ENCODE measurements around the gene LOXL1.
"Not testable (repeated sequence)": the region's sequence is repeated elsewhere in the genome, so short reads cannot be mapped to it uniquely, and the experiment has no call there.

LOXL1 gene

DNA sequence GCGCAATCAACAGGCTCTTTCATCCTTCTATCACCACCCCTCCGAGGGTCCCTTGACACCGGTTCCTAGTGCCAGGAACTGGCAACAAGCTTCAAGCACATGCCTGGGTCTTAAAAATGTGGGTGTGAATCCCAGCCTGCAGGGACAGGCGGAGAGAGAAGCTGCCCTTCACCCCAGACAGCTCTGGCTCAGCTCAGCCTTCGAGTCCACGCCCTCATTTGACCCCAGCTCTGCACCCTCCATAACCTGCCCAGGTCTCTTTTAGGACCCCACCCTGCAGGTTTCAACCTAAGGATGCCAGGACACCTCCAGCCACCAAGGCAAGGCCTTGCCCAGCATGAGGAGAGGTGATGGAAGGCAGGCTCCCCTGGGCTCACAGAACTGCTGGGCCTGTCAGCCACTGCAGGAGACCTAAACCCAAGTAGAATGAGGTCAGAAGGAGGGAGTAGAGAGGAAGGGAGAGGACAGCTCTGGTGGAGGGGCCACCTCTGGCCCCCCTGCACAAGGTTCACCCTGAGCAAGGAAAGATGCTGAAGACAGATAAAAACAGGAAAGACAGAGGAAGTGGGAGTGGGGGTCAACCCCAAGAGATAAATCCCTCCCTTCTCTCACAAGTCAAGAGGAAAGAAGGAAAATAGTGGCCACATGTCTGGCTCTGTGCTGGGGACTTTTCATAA, 2.6 kb upstream of the LOXL1 start:
- no peak for DNase-seq

DNA sequence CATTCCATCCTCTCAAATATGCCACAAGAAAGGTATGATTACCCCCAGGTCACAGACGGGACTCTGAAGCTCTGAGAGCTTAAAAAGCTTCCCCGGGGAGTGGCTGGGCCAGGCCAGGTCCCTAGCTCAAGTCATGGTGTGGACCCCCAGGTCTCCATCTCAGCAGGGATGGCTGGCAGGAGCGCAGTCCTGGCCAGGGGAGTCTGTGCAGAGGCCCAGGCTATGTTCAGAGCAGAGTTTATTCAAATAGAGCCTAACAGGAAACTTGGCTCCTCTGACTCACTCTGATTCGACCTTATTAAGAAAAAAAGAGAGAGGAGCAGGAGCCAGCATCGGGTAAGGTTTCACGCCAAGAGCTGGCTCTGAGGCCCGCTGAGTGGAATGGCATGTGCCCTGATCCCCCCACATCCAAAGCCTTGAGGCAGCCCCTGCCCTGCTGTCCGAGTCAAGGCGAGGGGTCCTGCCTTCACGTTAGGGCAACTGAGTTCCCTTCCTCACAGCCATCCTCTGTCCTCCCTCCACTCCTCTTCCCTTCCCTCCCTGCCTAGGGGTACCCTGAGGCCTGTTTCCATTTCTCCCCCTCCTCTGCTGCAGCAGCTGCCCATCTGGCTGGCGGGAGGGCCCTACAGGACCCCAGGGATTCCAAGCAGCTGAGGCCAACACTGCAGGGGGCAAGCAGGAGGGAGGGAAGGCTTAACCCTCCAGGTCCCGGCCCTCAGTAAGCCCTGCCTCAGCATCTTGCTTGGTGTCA, 1.9 kb upstream of the LOXL1 start:
- peak; percentile 59 for DNase-seq

DNA sequence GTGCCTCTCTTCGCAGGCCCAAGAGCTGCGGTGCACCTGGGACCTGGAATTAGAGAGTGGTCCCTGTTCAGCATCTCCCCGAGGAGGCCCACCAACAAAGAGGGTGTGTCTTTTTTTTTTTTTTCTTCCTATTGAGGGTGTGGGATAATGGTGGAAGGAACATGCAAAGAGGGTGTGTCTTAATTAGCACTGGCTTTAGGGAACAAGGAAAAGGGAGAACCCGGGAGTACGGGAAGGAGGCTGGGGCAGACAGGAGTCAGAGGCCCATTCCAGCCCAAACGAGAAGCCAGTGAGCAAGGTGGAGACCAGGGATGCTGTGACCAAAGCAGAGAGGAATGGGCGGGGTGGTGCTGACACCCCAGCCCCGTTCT, 429 bp upstream of the LOXL1 start:
- DNase-seq, result no peak

DNA sequence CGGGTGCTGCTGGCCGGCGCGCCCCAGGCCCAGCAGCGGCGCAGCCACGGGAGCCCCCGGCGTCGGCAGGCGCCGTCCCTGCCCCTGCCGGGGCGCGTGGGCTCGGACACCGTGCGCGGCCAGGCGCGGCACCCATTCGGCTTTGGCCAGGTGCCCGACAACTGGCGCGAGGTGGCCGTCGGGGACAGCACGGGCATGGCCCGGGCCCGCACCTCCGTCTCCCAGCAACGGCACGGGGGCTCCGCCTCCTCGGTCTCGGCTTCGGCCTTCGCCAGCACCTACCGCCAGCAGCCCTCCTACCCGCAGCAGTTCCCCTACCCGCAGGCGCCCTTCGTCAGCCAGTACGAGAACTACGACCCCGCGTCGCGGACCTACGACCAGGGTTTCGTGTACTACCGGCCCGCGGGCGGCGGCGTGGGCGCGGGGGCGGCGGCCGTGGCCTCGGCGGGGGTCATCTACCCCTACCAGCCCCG, 777 bp downstream of the LOXL1 start:
- DNase-seq, result peak; percentile 56

DNA sequence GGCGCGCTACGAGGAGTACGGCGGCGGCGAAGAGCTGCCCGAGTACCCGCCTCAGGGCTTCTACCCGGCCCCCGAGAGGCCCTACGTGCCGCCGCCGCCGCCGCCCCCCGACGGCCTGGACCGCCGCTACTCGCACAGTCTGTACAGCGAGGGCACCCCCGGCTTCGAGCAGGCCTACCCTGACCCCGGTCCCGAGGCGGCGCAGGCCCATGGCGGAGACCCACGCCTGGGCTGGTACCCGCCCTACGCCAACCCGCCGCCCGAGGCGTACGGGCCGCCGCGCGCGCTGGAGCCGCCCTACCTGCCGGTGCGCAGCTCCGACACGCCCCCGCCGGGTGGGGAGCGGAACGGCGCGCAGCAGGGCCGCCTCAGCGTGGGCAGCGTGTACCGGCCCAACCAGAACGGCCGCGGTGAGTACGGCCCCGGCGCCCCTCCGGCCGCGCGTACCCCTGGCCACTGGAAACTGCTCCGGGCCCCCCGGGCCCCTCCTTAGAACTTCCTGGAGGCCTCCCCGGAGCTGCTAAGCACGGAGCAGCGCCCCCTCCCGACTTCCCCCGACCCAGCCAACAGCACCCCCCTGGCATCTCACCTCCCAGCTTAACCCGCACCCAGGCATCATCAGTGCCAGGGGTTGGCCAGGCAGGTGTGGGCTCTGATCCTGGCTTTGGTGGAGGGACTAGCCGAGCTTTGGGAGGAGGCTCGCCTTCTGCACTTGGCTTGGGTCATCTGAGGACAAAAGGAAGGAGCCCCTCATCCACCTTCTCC, 1.4 kb downstream of the LOXL1 start:
- DNase-seq, result peak; percentile 73

DNA sequence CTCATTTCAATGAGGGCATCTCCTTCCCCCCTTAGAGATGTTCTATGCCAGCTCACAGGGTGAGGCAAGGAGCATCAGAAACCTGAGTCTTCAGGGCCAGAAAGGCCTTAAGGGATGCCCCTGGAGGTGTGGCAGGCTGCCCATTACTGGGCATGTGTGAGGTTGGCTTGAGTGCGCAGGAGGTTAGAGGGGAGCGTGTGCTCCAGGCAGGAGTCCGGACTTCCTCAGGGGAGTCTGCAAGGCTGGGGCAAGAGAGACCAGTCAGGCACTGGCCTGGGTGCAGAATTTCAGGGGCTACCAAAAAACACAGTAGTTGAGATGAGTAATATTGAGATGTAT, 1.9 kb downstream of the LOXL1 start:
- DNase-seq, result peak; percentile 30

DNA sequence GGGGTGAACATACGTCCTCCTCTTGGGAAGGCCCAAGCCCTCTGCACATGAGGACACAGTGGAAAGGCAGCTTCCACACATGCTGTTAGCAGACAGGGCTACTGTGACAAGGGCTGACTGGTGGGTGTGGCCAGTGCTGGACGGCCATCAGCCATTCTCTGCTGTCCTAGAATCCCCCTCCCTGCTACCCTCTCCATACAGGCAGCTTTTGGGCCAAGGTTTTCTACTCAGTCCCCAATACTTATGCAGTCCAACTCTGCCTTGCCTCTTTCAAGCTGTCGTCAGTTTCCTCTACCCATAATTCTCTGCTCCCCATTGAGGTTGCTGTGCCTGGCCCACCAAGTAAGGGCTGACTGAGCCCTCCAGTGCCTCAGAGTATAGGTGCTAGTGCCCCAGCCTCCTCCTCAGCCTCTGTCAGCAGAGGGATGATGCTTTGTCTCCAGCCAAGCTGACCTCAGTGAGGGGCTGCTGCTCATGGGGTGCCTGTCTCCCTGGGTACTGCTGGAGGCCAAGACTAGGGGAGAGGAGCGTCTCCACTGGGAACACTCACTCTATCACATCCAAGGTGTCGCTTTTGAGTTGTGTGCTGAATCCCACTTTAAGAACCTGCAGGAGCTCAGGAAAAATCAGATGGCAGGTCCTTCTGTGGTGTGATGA, 2.8 kb downstream of the LOXL1 start:
- no peak for DNase-seq

DNA sequence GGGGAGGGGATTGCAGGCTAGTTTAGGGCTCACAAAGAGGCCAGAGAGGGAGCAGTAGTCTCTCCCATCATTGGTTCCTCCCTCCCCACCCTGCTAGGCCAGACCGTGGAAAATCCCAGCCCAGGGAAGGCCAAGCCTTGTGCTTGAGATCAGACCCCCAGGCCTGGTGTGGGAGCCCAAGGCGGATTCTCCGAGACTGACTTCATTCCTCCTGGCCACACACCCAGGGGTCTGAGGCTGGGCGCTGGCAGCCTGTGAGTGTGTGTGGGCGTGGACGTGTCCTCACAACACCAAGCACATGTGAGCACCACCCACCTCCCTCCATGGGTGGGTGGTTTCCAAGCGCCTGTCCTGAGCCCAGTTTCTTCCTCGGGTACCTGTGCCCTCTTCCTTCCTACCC, 4.1 kb downstream of the LOXL1 start:
- no peak for DNase-seq

DNA sequence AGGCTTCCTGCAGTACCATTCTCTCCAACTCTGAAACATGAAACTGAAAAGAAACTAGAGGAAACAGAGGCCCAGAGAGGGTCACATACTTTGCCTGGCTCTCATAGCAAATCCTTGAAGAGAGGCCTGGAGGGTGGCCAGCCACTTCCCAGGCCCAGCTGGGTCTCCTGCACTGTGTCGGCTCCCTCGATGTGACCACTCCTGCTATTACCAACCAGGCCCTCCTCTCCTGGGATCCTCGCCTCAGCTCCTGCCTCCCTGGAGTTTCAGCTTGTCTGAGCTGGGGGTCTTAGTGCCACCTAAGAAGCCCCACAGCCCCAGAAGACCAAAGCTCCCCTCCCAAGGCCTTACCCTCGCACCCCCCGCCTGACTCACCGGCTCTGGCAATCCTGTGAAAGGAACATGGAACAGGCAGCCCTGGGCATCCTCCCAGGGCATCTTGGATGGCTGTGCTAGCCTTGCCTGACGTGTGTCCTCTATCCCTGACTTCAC, 4.6 kb downstream of the LOXL1 start:
- DNase-seq, result no peak

DNA sequence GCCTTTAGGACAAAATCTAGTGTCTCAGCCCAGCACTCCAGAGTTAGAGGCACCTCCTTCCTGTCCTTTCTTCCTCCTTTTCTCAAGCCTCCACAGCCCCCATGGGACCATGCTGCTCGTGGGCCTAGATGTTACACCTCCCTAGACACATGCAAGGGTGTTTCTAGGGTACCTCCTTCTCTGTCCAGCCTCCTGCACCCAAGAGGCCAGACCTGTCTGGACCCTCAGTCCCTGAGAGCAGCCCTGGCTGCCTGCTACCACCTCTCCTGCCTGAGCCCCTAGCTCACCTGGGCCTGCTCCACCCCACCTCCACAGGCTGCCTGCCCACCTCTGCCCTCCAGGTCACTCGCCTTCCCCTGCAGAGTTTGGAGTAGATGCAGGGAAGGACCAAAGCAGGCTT, 5.2 kb downstream of the LOXL1 start:
- no peak for DNase-seq

DNA sequence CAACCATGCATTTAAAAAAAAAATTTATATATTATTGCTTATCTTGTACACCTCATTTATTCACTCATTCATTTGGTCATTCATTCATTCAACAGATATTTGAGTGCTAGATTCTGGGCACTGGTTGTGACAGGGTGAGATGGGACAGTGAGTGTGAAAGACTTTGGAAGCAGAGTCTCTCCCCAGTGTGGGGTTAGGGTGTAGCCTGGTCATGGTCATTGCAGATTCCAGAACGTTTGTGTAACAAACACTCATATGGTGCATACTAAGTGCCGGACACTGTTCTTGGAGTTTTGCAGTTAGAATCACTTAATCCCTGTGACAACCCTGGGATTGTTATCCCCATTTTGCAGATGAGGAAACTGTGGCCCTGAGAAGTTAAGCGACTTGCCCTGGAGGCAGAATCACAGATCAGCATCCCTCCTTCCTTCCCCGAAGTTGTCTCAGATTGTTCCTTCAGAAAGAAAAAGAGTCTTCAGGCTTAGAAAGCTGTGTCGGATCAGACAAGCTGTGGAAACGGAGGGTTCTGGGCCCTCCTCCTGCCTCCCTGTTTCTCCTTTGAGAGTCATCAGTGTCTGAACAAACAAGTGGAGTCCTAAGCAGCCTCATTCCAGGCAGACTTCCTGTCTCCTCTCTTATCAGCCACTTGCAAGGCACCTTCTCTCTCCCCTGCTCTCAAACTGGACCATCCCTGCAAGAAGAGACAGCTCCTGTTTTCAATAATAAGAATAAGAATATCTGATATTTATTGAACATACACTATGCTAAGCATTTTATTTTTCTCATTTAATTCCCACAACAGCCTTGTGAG, 6.3 kb downstream of the LOXL1 start:
- DNase-seq, result no peak

DNA sequence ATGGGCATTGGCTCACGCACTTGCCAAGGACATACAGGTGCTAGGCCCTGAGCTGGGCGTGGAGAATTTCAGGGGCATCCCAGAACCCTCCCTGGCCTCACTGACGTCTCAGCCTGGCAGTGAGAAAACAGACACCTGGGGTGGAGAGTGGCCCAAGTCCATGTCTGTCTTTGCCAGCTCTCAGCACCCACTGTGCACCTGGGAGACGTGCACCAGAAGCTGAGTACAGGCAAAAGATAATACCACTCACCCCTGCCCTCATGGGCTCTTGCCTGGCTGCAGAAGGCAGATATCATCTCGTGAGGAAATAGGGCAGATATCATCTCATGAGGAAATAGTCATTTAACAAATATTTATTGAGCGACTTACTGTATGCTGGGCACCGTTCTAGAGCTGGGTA, 8.0 kb downstream of the LOXL1 start:
- DNase-seq, result no peak

DNA sequence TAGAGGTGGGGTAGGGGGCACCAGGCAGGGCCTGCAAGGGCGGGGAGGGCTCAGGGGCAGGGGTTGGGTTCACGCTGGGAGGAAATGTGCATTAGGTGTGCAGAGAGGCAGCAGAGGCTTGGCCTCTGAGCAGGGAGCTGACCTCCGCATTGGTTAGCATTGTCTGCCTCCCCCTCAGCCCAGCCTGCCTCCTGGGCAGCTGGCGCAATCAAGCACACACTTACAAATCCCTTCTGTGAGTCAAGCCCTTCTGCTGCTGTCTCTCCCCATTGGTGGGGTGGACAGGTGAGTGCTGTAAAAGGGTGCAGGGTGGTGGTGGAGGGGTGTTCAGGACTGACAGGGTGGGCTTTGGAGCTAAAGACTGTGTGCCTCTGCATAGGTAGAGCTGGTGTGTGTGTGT, 9.3 kb downstream of the LOXL1 start:
- no peak for DNase-seq

DNA sequence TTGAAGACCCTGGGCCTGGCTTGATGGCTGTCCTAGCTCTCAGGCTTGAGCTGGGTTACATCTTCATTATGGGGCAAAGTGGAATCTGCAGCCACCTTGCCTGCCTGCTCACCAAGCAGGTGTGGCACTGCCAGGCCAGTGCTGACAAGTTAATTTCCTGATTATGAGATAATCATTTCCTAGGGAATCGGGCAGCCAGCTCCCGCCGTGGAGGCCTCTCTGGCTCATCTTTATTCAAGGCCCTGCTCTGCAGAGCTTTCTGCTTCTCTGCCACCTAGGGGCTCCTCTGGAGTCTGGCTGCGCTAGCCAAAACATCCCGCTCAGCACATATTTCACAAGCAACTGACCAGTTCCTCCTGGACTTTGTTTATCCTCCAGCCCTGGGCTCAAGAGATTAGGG, 9.9 kb downstream of the LOXL1 start:
- peak; percentile 3 for DNase-seq

DNA sequence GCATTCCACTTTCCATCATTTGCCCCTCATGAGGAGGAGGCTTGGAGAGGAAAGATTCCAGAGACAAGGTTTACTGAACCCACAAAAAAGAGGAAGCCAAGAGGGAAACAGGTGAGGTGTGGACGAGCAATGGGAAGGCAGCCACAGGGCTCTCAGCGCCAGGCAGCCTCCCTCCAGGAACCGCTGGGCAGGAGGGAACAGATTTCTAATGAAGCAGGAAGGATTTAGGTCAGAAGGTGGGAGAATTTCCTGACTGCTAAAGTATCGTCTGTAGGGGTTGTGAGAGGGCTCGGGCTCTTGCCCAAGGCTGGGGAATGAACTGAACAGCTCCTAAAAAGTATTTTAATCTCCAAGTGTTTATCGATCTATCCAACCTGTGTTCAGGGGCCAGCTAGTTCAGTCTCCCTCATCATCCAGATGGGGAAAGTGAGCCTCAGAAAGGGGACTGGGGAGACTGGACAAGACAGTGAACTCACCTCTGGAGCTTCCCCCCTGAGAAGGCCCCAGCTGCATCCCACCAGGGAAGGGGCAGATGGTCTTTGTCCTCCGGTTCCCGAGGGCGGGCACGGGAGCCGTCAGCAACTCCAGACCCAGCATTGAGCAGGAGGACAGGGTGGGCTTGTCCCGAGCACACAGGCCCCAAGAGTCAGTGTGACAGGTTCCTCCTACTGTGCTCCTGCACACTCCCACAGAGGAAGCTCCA, 10.5 kb downstream of the LOXL1 start:
- DNase-seq, result no peak

DNA sequence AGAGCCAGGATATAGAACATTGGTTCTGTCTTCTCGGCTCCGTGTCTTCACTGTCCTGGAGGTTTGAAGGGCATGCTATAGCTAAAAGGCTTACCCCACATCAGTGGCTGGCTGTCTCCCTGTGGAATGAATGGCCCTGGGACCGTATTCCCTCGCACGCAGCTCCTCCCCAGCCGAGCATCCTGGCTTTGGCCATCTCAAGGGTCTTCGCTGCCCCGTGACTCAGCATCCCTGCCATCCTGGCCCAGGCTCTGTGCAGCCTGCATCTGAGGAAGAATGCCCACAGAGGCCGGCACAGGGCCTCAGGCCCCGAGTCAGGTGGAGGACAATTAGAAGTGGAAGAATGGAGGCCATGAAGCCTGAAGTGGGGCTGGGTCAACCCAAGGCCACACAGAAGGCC, 11.0 kb downstream of the LOXL1 start:
- DNase-seq, result no peak

DNA sequence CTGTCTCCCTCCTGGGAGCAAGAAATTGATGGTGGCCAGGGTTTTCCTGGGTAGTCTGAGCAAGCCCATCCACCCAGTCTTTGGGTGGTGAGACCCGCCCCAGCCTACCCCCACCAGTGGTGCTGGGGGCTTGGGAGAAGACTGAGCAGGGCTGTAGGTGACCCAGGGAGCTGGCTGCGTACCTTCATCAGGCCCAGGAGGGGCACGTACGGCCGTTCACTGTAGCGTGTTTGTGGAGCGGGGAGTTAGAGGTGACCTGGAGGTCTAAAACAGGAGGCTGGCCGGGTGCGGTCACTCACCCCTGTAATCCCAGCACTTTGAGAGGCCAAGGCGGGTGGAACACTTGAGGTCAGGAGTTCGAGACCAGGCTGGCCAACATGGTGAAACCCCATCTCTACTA, 11.5 kb downstream of the LOXL1 start:
- no peak for DNase-seq

DNA sequence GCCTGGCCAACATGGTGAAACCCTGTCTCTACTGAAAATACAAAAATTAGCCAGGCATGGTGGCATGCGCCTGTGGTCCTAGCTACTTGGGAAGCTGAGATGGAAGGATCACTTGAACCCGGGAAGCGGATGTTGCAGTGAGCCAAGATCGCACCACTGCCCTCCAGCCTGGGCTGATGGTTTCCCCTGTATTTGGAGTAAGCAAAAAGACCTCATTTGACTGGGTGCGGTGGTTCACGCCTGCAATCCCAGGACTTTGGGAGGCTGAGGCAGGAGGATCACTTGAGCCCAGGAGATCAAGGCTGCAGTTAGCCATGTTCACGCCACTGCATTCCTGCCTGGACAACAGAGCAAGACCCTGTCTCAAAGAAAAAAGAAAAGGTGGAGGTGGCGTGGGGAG, 12.3 kb downstream of the LOXL1 start:
- not testable (repeated sequence) for DNase-seq

DNA sequence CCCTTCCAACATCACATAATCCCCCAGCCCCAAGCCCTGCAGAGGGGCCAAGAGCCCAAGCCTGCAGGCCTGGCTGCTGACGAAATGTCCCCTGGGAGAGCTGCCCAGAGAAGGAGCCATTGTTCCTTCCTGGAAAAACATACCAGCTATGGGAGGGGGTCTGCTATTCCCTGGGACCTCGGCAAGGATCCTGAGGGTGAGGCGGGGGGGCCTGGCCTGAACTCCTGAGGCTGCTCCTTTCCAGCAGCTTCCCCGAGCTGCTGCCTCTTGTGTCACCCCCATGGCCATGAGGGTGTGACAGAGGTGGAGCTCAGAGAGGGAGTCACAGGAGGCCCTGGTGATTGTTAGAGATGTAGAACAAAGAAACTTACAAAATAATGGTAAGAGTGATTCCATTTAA, 12.9 kb downstream of the LOXL1 start:
- no peak for DNase-seq

DNA sequence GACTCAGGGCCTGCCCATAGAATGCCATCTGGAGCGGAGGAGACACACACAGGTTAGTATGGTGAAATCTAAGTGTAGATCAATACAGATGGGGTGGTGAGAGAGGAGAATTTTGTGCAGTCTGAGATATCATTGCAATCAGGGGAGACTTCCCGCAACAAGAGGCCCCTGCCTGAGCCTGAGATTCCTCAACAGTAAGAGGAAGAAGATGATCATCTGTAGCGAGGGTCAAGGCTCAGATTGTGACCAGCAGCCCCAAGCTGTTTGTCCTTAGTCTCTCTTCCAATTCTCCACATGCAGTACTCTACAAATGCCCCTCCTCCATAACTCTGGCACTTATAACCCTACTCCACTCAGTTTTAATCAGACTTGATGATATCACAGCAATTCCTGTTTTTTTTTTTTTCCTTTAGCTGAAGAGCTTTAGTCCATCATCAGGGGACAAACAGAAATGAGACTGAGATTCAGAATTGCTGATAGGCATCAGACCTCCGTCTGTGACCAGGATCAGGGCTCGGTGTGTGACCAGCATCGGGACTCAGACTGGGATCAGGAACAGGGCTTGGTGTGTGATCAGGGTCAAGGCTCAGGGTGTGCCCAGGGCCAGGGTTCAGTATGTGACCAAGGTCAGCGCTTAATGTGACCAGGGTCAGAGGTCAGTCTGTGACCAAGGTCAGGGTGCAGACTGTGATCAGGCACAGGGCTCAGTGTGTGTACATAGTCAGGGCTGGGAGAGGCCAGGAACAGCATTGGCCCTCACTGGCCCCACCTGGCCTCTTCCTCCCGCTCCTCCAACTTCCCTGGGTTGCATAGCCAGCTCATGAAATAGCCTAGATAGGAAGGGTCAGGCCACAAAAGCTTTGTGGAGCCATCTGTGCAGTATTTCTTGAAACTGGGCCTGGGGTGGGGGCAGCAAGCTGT, 14.1 kb downstream of the LOXL1 start:
- DNase-seq, result no peak

DNA sequence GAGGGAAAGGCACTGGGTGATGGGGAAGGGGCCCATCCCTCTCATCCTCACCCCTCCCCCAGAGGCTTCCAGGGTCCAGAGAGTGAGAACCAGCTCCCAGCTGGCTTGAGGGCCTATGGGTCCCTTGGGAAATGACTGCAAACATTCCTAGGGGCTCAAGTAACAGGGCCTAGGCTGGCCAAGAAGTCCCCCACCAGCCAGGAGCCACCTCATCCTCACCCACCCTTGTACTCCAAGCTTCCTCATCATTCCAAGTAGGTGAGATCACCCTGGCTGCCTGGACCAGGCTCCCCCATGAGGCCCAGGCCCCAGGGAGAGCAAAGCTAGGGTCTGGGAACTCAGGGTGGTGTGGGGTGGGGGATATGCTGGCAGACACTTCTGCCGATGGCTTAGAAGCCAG, 14.8 kb downstream of the LOXL1 start:
- peak; percentile 5 for DNase-seq
